ENCODE measurements around the gene MDH1B.
"Not testable (repeated sequence)": the region's sequence is repeated elsewhere in the genome, so short reads cannot be mapped to it uniquely, and the experiment has no call there.

Gene MDH1B

GRCh38 chr2:206765242-206766056, at the start of gene MDH1B, which contains the start of gene FASTKD2:
Gene MDH1B (minus strand): TSS chr2:206765328. CDS start chr2:206765271, 57 bp downstream.
Gene FASTKD2 (plus strand): TSS chr2:206765606. CDS start chr2:206766694, 1,088 bp downstream.
- DNase-seq, result peak; percentile 98

GRCh38 chr2:206814498-206814897, 49.4 kb upstream of the MDH1B start:
- DNase-seq, result no peak

GRCh38 chr2:206812471-206812870, 47.3 kb upstream of the MDH1B start:
- not testable (repeated sequence) for DNase-seq

- DNase-seq, result not testable (repeated sequence)
Measured at GRCh38 chr2:206807624-206808023, 42.5 kb upstream of the MDH1B start.

GRCh38 chr2:206805887-206806607, 40.9 kb upstream of the MDH1B start:
- DNase-seq, result peak; percentile 65

- no peak for DNase-seq
Measured at GRCh38 chr2:206804326-206804725, 39.2 kb upstream of the MDH1B start.

- DNase-seq, result no peak
Measured at GRCh38 chr2:206802654-206803514, 37.8 kb upstream of the MDH1B start.

GRCh38 chr2:206801418-206802189, 36.5 kb upstream of the MDH1B start:
- DNase-seq, result no peak

- DNase-seq, result peak; percentile 92
Measured at GRCh38 chr2:206800506-206801417, 35.6 kb upstream of the MDH1B start.

- DNase-seq, result no peak
Measured at GRCh38 chr2:206799083-206799482, 34.0 kb upstream of the MDH1B start.

- no peak for DNase-seq
Measured at GRCh38 chr2:206798000-206798399, 32.9 kb upstream of the MDH1B start.

- no peak for DNase-seq
Measured at GRCh38 chr2:206797376-206797775, 32.2 kb upstream of the MDH1B start.

GRCh38 chr2:206792645-206793044, 27.5 kb upstream of the MDH1B start:
- no peak for DNase-seq

- DNase-seq, result no peak
Measured at GRCh38 chr2:206790311-206790935, 25.3 kb upstream of the MDH1B start.

GRCh38 chr2:206784559-206785353, 19.6 kb upstream of the MDH1B start:
- DNase-seq, result no peak

- DNase-seq, result peak; percentile 31
Measured at GRCh38 chr2:206783718-206784117, 18.6 kb upstream of the MDH1B start.

GRCh38 chr2:206780671-206781070, 15.5 kb upstream of the MDH1B start:
- DNase-seq, result no peak

- no peak for DNase-seq
Measured at GRCh38 chr2:206776432-206776831, 11.3 kb upstream of the MDH1B start.

GRCh38 chr2:206774871-206775270, 9.7 kb upstream of the MDH1B start:
- DNase-seq, result no peak

Measured in eye (tissue), 1 donor.